Inflammatory macrophage treated with lipopolysaccharide for 1 hour (primary cell): ENCODE results near the gene TP53TG3D.
A peak's percentile ranks its signal among the peaks of the same experiment; 100 is the strongest.
"Not testable (repeated sequence)": the region's sequence is repeated elsewhere in the genome, so short reads cannot be mapped to it uniquely, and the experiment has no call there.

Source experiments
- DNase-seq, 2 donors: peaks; one replicate each; pipeline ENCODE4 v3.0.0-alpha.2; 2020 to 2022

Gene TP53TG3D, protein sequence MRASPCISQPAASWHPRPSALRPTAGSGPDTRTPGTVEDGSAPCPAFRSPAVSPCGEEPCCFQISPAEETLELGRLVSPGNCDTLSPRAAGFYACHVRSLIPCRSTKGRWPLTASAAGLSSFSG

DNA sequence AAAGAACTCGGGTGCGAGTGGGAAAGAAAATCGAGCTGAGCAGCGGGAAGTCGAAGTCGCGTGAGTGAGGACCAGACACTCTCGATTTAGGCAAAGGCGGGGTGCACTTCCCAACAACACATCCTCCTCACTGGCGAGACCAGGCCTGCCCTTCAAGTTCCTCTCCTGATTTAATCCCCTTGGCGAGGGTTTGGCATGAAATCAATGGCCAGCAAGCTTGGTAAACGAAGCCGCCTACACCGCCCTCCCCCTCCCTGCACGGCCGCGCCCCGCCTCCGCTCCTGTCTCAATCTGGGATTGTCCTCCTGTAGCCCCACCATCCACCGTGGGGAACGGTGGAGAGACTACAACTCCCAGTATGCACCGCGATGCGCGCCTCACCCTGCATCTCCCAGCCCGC lies at the start of gene TP53TG3D:
Gene TP53TG3D, plus strand, starts transcription at position 301 of the 400 bp plus-strand sequence. Its CDS starts 68 bp downstream, at position 369.
- not testable (repeated sequence) for DNase-seq

DNA sequence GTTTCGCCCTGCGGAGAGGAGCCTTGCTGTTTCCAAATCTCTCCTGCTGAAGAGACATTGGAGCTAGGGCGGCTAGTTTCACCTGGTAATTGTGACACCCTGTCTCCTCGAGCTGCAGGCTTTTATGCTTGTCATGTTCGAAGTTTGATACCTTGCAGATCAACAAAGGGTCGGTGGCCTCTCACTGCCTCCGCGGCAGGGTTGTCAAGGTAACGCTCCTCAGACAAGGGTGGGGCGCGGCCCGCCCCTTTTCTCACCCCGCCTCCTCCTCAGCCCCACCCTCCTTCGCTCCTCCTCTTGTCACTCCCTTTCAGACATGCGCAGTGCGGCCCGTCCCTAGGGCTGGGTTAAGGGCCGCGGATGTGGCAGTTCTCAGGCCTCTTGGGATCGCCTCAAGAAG lies 421 bp downstream of the TP53TG3D start:
- not testable (repeated sequence) for DNase-seq

DNA sequence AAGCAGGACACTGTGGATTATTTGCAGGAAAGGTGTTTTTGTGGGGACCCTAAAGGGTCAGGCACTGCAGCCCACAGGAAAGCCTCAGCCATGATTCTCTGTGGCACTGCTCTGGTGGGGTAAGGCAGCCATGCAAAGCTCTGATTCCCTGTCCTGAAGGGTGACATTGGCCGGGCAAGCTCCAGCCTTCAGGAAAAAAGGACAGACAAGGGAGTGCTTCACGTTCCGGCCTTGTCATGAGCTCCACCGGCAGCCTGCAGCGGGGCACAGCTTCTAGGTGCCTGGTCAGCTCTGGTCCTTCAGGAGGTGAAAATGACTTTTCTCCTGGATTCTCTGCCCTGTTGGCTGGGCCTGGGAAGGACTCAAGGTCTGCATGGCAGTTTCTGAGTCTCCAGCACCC lies 8.4 kb downstream of the TP53TG3D start:
- DNase-seq, result not testable (repeated sequence)

DNA sequence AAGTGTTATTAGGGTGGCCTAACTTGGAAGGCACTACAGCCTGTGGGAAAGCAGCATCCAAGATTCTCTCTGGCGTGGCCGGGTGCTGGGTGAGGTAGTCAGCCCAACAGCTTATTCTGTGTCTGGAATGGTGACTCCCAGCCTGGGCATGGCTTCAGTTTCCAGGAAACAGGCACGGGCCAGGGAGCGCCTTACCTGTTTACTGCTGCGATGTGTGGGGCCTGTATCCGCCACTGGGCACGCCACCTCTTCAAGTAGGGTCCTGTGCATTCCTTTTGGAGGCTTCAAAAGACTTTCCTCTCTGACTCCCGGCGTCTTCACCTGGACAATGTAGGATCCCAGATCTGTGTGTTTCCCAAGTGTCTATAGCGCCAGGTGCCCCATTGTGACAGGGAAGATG lies 10.5 kb downstream of the TP53TG3D start:
- not testable (repeated sequence) for DNase-seq

DNA sequence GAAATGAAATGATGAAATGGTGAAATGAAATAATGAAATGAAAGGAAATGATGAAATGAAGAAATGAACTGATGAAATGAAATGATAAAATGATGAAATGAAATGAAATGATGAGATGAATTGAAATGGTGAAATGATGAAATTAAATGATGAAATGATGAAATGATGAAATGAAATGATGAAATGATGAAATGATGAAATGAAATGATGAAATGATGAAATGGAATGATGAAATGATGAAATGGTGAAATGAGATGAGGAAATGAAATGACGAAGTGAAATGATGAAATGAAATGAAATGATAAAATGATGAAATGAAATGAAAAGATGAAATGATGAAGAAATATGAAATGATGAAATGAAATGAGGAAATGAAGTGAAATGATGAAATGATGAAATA lies 28.8 kb downstream of the TP53TG3D start:
- not testable (repeated sequence) for DNase-seq

DNA sequence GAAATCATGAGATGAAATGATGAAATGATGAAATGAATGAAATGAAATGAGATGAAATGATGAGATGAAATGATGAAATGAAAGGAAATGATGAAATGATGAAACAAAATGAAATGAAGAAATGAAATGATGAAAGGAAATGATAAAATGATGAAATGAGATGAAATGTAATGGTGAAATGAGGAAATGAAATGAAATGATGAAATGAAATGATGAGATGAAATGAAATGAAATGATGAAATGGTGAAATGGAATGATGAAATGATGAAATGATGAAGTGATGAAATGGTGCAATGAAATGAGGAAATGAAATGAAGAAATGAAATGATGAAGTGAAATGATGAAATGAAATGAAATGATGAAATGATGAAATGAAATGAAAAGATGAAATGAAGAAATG lies 29.9 kb downstream of the TP53TG3D start:
- not testable (repeated sequence) for DNase-seq

DNA sequence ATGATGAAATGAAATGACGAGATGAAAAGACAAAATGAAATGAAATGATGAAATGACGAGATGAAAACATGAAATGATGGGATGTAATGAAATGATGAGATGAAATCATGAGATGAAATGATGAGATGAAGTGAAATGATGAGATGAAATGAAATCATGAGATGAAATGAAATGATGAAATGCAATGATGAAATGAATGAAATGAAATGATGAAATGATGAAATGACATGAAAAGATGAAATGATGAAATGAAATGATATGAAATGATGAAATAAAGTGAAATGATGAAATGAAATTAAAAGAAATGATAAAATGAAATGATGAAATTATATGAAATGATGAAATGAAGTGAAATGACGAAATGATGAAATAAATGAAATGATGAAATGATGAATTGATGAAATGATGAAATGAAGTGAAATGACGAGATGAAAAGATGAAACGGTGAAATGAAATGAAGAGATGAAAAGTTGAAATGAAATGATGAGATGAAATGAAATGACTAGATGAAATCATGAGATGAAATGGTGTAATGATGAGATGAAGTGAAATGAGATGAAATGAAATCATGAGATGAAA lies 30.9 kb downstream of the TP53TG3D start:
- peak in 1 of 2 donors; percentile 0 for DNase-seq

DNA sequence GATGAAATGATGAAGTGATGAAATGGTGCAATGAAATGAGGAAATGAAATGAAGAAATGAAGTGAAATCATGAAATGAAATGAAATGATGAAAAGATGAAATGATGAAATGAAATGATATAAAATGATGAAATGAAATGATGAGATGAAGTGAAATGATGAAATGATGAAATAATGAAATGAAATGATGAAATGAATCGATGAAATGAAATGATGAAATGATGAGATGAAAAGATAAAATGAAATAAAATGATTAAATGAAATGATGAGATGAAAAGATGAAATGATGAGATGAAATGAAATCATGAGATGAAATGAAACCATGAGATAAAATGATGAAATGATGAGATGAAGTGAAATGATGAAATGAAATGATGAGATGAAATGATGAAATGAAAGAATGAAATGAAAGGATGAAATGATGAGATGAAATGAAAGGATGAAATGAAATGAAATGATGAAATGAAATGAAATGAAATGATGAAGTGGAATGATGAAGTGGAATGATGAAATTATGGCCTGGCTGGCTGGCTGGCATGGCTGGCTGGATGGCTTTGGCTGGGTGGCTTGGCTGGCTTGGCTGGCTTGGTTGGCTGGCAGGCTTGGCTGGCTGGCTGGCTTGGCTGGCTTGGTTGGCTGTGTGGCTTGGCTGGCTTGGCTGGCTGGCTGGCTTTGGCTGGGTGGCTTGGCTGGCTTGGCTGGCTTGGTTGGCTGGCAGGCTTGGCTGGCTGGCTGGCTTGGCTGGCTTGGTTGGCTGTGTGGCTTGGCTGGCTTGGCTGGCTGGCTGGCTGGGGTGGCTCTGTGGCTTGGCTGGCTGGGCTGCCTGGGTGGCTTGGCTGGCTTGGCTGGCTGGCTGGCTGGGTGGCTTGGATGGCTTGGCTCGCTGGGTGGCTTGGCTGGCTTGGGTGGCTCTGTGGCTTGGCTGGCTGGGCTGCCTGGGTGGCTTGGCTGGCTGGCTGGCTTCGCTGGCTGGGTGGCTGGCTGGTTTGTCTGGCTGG lies 32.0 kb downstream of the TP53TG3D start:
- not testable (repeated sequence) for DNase-seq

DNA sequence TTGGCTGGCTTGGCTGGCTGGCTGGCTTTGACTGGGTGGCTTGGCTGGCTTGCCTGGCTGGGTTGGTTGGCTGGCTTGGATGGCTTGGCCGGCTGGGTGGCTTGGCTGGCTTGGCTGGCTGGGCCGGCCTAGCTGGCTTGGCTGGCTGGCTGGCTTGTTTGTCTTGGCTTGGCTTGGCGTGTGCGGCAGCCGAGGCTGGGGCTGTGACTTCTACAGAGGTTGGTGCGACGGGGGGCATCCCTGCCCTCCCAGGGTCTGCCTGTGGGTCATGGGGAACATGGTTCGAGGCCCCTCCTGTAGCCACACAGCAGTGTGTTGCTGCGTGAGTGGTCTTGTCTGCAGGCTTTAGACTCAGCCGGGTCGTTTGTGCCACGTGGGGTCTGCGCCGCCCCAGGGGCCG lies 33.1 kb downstream of the TP53TG3D start:
- not testable (repeated sequence) for DNase-seq

DNA sequence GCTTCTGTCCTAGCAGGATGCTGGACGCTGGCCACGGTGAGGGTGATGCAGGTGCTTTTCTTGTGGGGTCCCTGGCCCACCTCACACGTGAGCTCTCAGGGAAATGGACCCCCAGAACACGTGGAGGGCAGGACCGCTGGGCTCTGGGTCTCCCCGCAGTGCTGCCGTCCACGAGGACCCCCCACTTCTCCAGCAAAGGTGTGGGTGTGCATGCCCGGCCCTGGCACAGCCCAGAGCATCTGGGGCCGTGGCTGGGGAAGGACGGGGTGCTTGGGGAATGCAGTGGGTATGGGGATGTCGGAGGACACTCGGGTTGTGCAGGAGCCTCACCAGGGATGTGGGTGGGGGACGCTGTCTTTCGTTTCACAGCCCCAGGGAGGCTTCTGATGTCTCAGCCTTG lies 34.7 kb downstream of the TP53TG3D start:
- not testable (repeated sequence) for DNase-seq

DNA sequence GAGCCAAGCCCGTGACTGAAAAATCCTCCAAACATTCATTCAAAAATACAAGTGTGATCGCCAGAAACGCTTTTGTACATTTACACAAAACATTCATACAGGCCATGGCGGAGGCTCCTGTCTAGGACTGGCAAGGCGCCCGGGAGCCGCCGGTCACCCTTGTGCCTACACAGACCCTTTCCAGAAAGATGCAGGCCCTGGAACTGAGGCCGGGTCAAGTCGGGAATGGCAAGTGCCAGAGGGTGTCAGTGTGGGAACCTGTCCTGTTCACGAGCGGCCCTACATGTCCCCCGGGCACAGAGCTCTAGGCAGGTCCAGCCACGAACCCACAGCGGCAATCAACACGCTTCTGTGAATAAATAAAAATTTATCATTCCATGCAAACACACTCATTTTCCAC lies 36.1 kb downstream of the TP53TG3D start:
- DNase-seq, result not testable (repeated sequence)

DNA sequence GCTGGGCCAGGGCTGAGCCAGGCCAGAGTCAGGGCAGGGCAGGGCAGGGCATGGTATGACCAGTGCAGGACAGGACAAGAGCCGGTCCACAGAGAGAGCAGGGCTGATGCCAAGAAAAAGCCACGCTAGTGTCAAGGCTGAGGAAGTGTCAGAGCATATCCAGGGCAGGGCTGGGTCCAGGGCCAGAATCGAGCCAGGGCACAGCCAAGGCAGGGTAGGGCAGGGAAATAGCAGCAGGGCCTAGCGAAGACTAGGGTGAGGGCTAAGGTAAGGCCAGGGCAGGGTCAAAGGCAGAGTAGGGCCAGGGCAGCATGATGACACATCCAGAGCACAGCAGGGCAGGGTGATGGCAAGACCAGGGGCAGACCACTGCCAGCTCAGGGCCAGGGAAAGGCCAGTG lies 49.7 kb downstream of the TP53TG3D start:
- DNase-seq, result not testable (repeated sequence)
